Prostate gland (tissue), 2 donors: ENCODE results near the gene NMNAT3. TPM values are rescaled to one million over a fixed set of nuclear protein-coding genes. Genes with fewer than 3 reads are reported as not detected.

Experiments
- DNase-seq: peaks from one replicate; pipeline ENCODE4 v3.0.0-alpha.2; 2019; ENCODE audit warnings: low spot score
- H3K27ac ChIP-seq, 2 donors: fragments of 200-600 bp; sonication (generic); 2 replicates each; pipeline ENCODE4 v1.5.1; 2017 to 2019
- H3K27me3 ChIP-seq: fragments of 200-600 bp; sonication (generic); replicated peaks from 2 replicates; pipeline ENCODE4 v1.5.1; 2019; ENCODE audit not compliant: insufficient read depth
- H3K36me3 ChIP-seq, 2 donors: fragments of 200-600 bp; sonication (generic); 1 replicate in 1 of 2; 2 replicates in 1 of 2; pipeline versions ENCODE4 v1.5.1 to v1.8.1; 2017 to 2019
- H3K4me1 ChIP-seq: fragments of 200-600 bp; sonication (generic); replicated peaks from 2 replicates; pipeline ENCODE4 v1.5.1; 2019
- H3K4me3 ChIP-seq, 2 donors: fragments of 200-600 bp; sonication (generic); 2 replicates each; pipeline ENCODE4 v1.5.1; 2017 to 2019
- H3K9me3 ChIP-seq: fragments of 200-600 bp; sonication (generic); 2 replicates; pipeline ENCODE4 v1.5.1; 2017
- POLR2A ChIP-seq: fragments of 450-650 bp; IDR thresholded peaks from one replicate; pipeline ENCODE4 v1.6.1; 2016; ENCODE audit warnings: antibody characterized with exemption, mild to moderate bottlenecking
- POLR2AphosphoS5 ChIP-seq: sonication (generic); formaldehyde crosslinking; IDR thresholded peaks from one replicate; pipeline ENCODE4 v1.6.1; 2017; ENCODE audit warnings: antibody characterized with exemption
- WGBS: methylation state at CpG from one replicate; pipeline ENCODE4 v1.1.5; 2018; 5-methylcytosine and 5-hydroxymethylcytosine counted together
- intact Hi-C: fragments of 100-400 bp; cut with DNase I; formaldehyde crosslinking; loops from one replicate; pipeline ENCODE4 v1.14.2; 2022
- total RNA-seq, 2 donors: library from RNA; depleted of rRNA; stranded (reverse); fragments of >200 nt; gene quantifications; one replicate each; pipeline ENCODE4 v1.1.0, GENCODE V29; 2016
- TF ChIP-seq, protein P1 (sequence below), 4 experiments: fragments of 200-600 bp in 2 of 4; fragments of 450-650 bp in 2 of 4; sonication (generic) in 2 of 4; IDR thresholded peaks; 1 replicate in 3 of 4; 2 replicates in 1 of 4; pipeline ENCODE4 v1.5.1; 2016 to 2019; ENCODE audit warnings: antibody characterized with exemption in 4 of 4, mild to moderate bottlenecking in 2 of 4, moderate library complexity in 2 of 4

The NMNAT3 gene
- total RNA-seq, 2 donors from 2014 or later: 11.9 to 15.6 TPM

DNA sequence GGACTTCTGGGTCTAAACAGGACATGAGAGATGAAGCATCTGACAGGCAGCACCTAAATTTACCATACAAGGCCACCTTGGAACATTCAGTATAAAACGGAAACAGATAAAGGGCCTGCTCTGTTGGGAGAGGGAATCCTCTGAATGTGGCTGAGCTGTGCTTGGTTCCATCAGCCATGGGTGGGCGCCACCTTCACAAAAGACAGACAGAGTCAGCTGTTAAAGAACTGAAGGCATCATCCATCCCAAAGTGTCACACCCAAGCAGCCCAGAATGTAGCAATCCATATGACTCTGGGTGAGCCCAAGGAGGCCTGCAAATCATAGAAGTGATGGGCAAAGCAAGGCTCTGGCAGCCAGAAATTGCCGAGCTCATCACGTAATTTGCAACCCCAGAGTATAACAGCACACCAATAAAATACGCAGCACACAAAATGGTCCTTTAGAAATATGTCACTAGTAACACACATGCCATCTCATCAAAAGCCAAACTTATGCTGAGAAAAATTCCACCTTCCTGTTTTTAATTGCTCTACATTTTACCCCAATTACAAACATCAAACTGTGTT lies 113.4 kb downstream of the NMNAT3 start:
- Histone ChIP-seq H3K27me3 (no peaks in the 10 kb centered on the region), H3K27ac (no peak overlapping the region), H3K9me3 (no peaks in the 10 kb centered on the region), H3K36me3 (no peaks in the 10 kb centered on the region), H3K4me3 (no peak overlapping the region), H3K4me1 (no peaks in the 10 kb centered on the region)
- TF ChIP-seq, protein P1, sequence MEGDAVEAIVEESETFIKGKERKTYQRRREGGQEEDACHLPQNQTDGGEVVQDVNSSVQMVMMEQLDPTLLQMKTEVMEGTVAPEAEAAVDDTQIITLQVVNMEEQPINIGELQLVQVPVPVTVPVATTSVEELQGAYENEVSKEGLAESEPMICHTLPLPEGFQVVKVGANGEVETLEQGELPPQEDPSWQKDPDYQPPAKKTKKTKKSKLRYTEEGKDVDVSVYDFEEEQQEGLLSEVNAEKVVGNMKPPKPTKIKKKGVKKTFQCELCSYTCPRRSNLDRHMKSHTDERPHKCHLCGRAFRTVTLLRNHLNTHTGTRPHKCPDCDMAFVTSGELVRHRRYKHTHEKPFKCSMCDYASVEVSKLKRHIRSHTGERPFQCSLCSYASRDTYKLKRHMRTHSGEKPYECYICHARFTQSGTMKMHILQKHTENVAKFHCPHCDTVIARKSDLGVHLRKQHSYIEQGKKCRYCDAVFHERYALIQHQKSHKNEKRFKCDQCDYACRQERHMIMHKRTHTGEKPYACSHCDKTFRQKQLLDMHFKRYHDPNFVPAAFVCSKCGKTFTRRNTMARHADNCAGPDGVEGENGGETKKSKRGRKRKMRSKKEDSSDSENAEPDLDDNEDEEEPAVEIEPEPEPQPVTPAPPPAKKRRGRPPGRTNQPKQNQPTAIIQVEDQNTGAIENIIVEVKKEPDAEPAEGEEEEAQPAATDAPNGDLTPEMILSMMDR (IDR thresholded peaks at IDR 0.05): peak in 1 of 4 experiments; percentile 29
- TF ChIP-seq POLR2AphosphoS5: no peak
- intact Hi-C loops: no loop called here
- WGBS: 89% methylated on average over 5 of the region's 5 CpGs
- no peak for DNase-seq

DNA sequence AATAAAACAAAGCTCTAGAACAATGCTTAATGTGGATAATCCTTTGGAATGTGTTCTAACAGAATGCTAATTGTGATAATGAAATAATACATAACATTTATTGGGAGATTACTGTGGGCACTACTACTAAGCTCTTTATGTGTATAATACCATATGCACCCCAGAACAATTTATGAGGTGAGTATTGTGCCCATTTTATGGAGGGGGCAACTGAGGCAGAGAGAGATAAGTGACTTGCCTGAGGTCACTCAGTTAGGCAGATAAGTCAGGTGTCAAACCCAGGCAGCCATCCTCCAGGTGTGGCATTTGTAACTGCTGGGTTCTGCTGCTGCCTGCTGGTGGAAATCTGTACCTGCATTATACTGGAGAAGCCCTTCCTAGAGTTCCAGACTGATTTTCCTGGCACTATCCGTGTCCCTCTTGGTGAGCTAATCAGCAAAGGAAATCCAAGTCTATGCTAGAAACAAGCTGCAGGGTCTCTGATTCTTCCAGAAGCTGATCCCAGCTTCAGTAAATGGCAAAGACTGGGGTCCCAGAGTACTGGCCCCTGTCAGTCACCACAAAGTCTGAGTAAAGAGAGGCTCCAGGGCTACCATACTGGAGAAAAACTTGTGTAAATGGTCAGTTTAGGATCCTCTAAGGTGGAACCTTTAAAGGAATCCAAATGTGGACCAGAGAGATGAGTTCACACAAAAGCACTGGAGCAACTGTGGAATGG lies 115.7 kb downstream of the NMNAT3 start:
- H3K36me3 ChIP-seq: no peaks in the 10 kb centered on the region
- H3K9me3 ChIP-seq: no peaks in the 10 kb centered on the region
- no peaks in the 10 kb centered on the region for H3K27me3 ChIP-seq
- H3K4me3 ChIP-seq: no peak overlapping the region
- TF ChIP-seq, protein P1 (IDR thresholded peaks at IDR 0.05): peak in 3 of 4 experiments; percentile 59 to 77 (median 71)
- TF ChIP-seq POLR2A: no peak
- no peaks in the 10 kb centered on the region for H3K4me1 ChIP-seq
- no peak for DNase-seq
- 29% methylated on average over 1 of the region's 1 CpG for WGBS
- intact Hi-C loops: loop anchor here (2.0 kb wide), 1 partner anchor 133 kb away; no protein-coding TSS in a partner anchor
- no peak overlapping the region for H3K27ac ChIP-seq

DNA sequence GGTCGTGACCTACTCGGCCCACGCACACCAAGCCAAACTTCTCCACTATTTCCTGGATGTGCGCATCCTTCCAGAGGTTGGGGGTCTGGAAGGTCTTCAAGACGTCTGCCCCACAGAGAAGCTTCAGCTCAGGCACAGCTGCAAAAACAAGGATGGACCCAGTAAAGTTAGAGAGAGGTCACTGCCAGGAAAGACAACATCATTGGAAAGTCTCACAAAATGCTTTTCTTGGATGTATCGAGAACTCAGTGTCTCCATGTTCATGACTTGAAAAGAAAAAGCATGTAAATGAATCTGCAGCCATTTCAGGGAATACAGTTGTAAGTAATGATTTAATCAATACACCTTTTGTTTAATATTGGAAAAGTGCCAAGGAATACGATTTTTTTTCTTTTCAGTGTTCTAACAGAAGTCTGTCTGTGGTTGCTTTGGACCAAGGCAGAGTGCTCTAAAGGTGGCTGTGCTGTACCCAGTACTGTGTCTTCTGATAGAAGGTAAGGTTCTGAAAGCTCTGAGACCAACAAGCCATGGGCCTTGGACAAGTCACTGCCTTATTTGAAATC lies 116.4 kb downstream of the NMNAT3 start:
- no peaks in the 10 kb centered on the region for H3K27me3 ChIP-seq

DNA sequence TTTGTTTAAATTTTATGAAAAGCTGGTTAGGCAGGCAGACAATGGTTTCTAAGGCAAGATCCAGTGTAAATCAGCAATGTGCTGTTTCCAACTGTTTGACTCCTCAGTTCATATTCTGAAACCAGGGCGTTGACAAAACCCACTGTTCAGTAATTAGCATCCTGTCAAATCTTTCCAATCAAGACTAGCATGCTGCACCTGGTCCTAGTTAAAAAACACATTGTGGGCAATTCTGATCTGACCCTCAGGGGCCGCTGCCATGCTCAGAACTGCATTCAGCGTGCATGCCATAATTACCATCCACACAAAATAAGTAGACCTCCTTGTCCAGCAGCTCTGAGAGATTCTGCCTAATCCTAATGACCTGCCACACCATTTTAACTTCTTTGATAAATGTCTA lies 117.4 kb downstream of the NMNAT3 start:
- DNase-seq: no peak
- Histone ChIP-seq H3K27me3 (no peaks in the 10 kb centered on the region), H3K9me3 (no peaks in the 10 kb centered on the region), H3K36me3 (no peaks in the 10 kb centered on the region), H3K4me1 (no peaks in the 10 kb centered on the region), H3K27ac (no peak overlapping the region), H3K4me3 (no peak overlapping the region)
- 69% methylated on average over 3 of the region's 3 CpGs for WGBS
- TF ChIP-seq, protein P1 (IDR thresholded peaks at IDR 0.05): no peak
- no peak for TF ChIP-seq POLR2A
- no peak for TF ChIP-seq POLR2AphosphoS5
- intact Hi-C loops: no loop called here

More for the DNA sequence above, 116.4 kb downstream of the NMNAT3 start:
- Histone ChIP-seq H3K9me3 (no peaks in the 10 kb centered on the region), H3K4me1 (no peaks in the 10 kb centered on the region), H3K27ac (no peak overlapping the region), H3K4me3 (no peak overlapping the region), H3K36me3 (no peaks in the 10 kb centered on the region)
- intact Hi-C loops: no loop called here
- TF ChIP-seq, protein P1 (IDR thresholded peaks at IDR 0.05): no peak
- TF ChIP-seq POLR2A (no peak), POLR2AphosphoS5 (no peak)
- 71% methylated on average over 7 of the region's 7 CpGs for WGBS
- DNase-seq: no peak

DNA sequence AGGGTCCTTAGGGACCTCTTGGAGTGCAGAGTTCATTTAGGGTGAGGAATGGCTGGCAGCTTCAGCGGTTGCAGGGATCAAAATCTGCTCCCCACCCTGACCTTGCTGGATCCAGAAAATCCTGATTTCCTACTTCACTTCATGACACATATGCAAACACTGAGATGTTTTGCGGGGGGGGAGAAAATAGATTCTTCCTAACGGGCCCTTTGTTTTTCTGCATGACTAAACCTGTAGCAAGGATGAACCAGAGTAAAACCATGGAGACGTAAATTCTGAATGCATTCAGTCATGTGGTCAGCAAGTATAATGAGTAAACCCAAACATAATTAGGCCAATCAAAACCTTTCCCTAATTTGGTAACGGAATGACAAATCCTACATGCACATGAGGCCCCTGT lies 118.2 kb downstream of the NMNAT3 start:
- 31% methylated on average over 5 of the region's 5 CpGs for WGBS
- Histone ChIP-seq H3K9me3 (no peaks in the 10 kb centered on the region), H3K27ac (no peak overlapping the region), H3K36me3 (no peaks in the 10 kb centered on the region), H3K4me1 (no peaks in the 10 kb centered on the region), H3K4me3 (no peak overlapping the region), H3K27me3 (no peaks in the 10 kb centered on the region)
- no peak for DNase-seq
- TF ChIP-seq, protein P1 (IDR thresholded peaks at IDR 0.05): no peak
- TF ChIP-seq POLR2AphosphoS5 (no peak), POLR2A (no peak)
- intact Hi-C loops: no loop called here
